H1 (cell line): ENCODE measurements around the gene DOCK11. TPM values are rescaled to one million over a fixed set of nuclear protein-coding genes. Genes with fewer than 3 reads are reported as not detected.

Experiments
- HDAC6 ChIP-seq: IDR thresholded peaks from one replicate; pipeline ENCODE4 v1.7.1; 2012; ENCODE audit warnings: low read depth, mild to moderate bottlenecking, inconsistent platforms, low read length, moderate library complexity
- JUN ChIP-seq: IDR thresholded peaks from 2 replicates; pipeline ENCODE4 v1.6.1; 2011; ENCODE audit warnings: low read depth, mild to moderate bottlenecking, improper control_type of control experiment, low read length
- RFX5 ChIP-seq: IDR thresholded peaks from 2 replicates; pipeline ENCODE4 v1.6.1; 2011; ENCODE audit warnings: low read depth, low read length, improper control_type of control experiment, borderline replicate concordance
- RXRA ChIP-seq: IDR thresholded peaks from 2 replicates; pipeline ENCODE4 v1.6.1; 2011; ENCODE audit warnings: low read depth, mild to moderate bottlenecking, low read length, moderate library complexity; ENCODE audit not compliant: insufficient read depth
- SAP30 ChIP-seq: fragments of 300-600 bp; sonication (generic); IDR thresholded peaks from 2 replicates; pipeline ENCODE4 v1.7.1; 2012; ENCODE audit warnings: low read length, moderate library complexity, mild to moderate bottlenecking, inconsistent platforms; ENCODE audit not compliant: insufficient read depth, insufficient replicate concordance
- SIN3A ChIP-seq, 2 experiments: IDR thresholded peaks in 1 of 2; conservative IDR thresholded peaks in 1 of 2; 2 replicates each; pipeline ENCODE4 v1.6.1; 2011 to 2012; ENCODE audit warnings: low read length in 2 of 2, improper control_type of control experiment in 1 of 2, low read depth in 1 of 2, mild to moderate bottlenecking in 1 of 2
- SIRT6 ChIP-seq: IDR thresholded peaks from one replicate; pipeline ENCODE4 v1.7.1; 2012; ENCODE audit warnings: low read length, inconsistent platforms
- TBP ChIP-seq: IDR thresholded peaks from 2 replicates; pipeline ENCODE4 v1.6.1; 2011; ENCODE audit warnings: low read depth, low read length, improper control_type of control experiment
- TEAD4 ChIP-seq: IDR thresholded peaks from 2 replicates; pipeline ENCODE4 v1.6.1; 2012; ENCODE audit warnings: low read depth, low read length, inconsistent platforms, mixed read lengths
- polyA plus RNA-seq, 7 experiments: library from polyadenylated mRNA; depleted of rRNA in 3 of 7; stranded (reverse) in 5 of 7; unstranded in 2 of 7; fragments of >200 nt in 5 of 7; fragments of 200-250 nt in 2 of 7; gene quantifications; 1 replicate in 5 of 7; 2 replicates in 1 of 7; 4 replicates in 1 of 7; pipeline versions ENCODE4 v1.2.1 to v1.2.3, GENCODE V29; 2011 to 2013; ENCODE audit warnings: missing spikeins in 2 of 7, mixed read lengths in 2 of 7
- total RNA-seq: library from RNA; stranded (reverse); fragmentation: NEBNext Ultra II Directional; extraction: Animal tissue kit (Norgen Biotek cat#: 25700); gene quantifications from 2 replicates; pipeline ENCODE4 v1.2.1, GENCODE V29; 2021
- TF ChIP-seq, protein P1 (sequence below): IDR thresholded peaks from 2 replicates; pipeline ENCODE4 v1.6.1; 2011; ENCODE audit warnings: low read length, improper control_type of control experiment

Gene DOCK11
- total and polyA plus RNA-seq, 2 of the 8 experiments (the other 6 are each of a cell fraction or from before 2014, with no cell fraction given): 4.9 to 12.0 TPM

DNA sequence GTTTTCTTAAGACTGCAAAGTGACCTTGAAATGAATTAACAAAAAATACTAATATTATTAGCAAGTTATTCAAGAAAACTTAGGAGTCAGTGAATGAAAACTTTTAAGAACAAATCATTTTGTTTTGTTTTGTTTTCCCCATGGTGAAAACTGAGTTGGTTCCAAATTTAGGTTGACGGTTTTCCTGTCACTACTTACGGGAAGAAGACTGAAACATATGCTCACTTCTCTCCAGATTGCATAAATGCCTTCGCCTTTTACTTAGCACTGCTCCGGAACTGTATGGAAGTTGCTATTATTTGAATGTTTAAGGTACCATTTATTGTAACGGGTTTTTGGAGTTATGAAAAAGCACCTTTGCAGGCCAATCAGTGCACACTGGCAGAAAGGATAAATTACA lies 42.8 kb downstream of the DOCK11 start (continued):
- TF ChIP-seq HDAC6: no peak
- TF ChIP-seq SIRT6: no peak
- no peak for TF ChIP-seq JUN
- no peak for TF ChIP-seq RFX5
- TF ChIP-seq SAP30: no peak
- no peak for TF ChIP-seq TBP
- TF ChIP-seq RXRA: no peak
- no peak for TF ChIP-seq TEAD4
- TF ChIP-seq, protein P1, sequence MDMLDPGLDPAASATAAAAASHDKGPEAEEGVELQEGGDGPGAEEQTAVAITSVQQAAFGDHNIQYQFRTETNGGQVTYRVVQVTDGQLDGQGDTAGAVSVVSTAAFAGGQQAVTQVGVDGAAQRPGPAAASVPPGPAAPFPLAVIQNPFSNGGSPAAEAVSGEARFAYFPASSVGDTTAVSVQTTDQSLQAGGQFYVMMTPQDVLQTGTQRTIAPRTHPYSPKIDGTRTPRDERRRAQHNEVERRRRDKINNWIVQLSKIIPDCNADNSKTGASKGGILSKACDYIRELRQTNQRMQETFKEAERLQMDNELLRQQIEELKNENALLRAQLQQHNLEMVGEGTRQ: no peak
- TF ChIP-seq SIN3A (conservative IDR thresholded peaks at IDR 0.05 in 1 of 2, IDR thresholded peaks at IDR 0.05 in 1 of 2; ENCODE audit: low read depth in 1 of 2, low read length in 2 of 2): no peak
